ENCODE data around the gene CCNT1.
"Not testable (repeated sequence)": the region's sequence is repeated elsewhere in the genome, so short reads cannot be mapped to it uniquely, and the experiment has no call there.

CCNT1 gene

GRCh38 chr12:48682533-48682905 is 34.0 kb downstream of the CCNT1 start:
- H3K4me3 ChIP-seq (ENCODE audit: low read depth in 1 of 2, low read length in 2 of 2): peak overlapping the region; percentile 74 to 95
- peaks cover 7 to 18% of the 10 kb centered on the region in 2 donors for H3K36me3 ChIP-seq (ENCODE audit: control insufficient read depth in 1 of 2, insufficient read depth in 2 of 2, low read length in 2 of 2)
- H3K9me3 ChIP-seq (ENCODE audit: control insufficient read depth in 1 of 2, low read length in 2 of 2); H3K27ac ChIP-seq (ENCODE audit: low read depth, low read length); H3K27me3 ChIP-seq (ENCODE audit: control insufficient read depth in 1 of 2, insufficient read depth in 2 of 2, low read length in 2 of 2): not testable (repeated sequence)
- H3K9ac ChIP-seq (ENCODE audit: low read depth in 1 of 2, low read length in 2 of 2): peak overlapping the region in 1 of 2 donors; percentile 52
- H3K4me1 ChIP-seq (ENCODE audit: control insufficient read depth in 1 of 2, insufficient read depth in 2 of 2, low read length in 2 of 2): peaks cover 23 to 32% of the 10 kb centered on the region in 2 donors

- Histone ChIP-seq H3K4me3 (ENCODE audit: low read depth in 1 of 2, low read length in 2 of 2) (peak within 1 kb of the TSS; percentile 95 to 99), H3K4me1 (ENCODE audit: control insufficient read depth in 1 of 2, insufficient read depth in 2 of 2, low read length in 2 of 2) (peaks cover 23 to 32% of the 10 kb centered on the region in 2 donors), H3K9ac (ENCODE audit: low read depth in 1 of 2, low read length in 2 of 2) (peak within 1 kb of the TSS; percentile 95 to 98), H3K27me3 (ENCODE audit: control insufficient read depth in 1 of 2, insufficient read depth in 2 of 2, low read length in 2 of 2) (no peaks in the 10 kb centered on the region), H3K9me3 (ENCODE audit: control insufficient read depth in 1 of 2, low read length in 2 of 2) (no peaks in the 10 kb centered on the region), H3K36me3 (ENCODE audit: control insufficient read depth in 1 of 2, insufficient read depth in 2 of 2, low read length in 2 of 2) (peaks cover 11 to 22% of the 10 kb centered on the region in 2 donors), H3K27ac (ENCODE audit: low read depth, low read length) (peak within 1 kb of the TSS; percentile 74)
Observed at GRCh38 chr12:48681710-48682532, 34.6 kb downstream of the CCNT1 start, which contains the start of gene KANSL2. TSS of gene KANSL2 (minus strand) at chr12:48682238. CDS start at chr12:48681632, 606 bp downstream.

GRCh38 chr12:48681399-48681709 is 35.2 kb downstream of the CCNT1 start:
- Histone ChIP-seq H3K4me1 (ENCODE audit: control insufficient read depth in 1 of 2, insufficient read depth in 2 of 2, low read length in 2 of 2) (peaks cover 23 to 32% of the 10 kb centered on the region in 2 donors), H3K27ac (ENCODE audit: low read depth, low read length) (no peak overlapping the region), H3K9ac (ENCODE audit: low read depth in 1 of 2, low read length in 2 of 2) (peak overlapping the region; percentile 95 to 98), H3K36me3 (ENCODE audit: control insufficient read depth in 1 of 2, insufficient read depth in 2 of 2, low read length in 2 of 2) (peaks cover 11 to 27% of the 10 kb centered on the region in 2 donors), H3K4me3 (ENCODE audit: low read depth in 1 of 2, low read length in 2 of 2) (peak overlapping the region; percentile 95 to 99), H3K27me3 (ENCODE audit: control insufficient read depth in 1 of 2, insufficient read depth in 2 of 2, low read length in 2 of 2) (no peaks in the 10 kb centered on the region), H3K9me3 (ENCODE audit: control insufficient read depth in 1 of 2, low read length in 2 of 2) (no peaks in the 10 kb centered on the region)

GRCh38 chr12:48680861-48681260 is 35.6 kb downstream of the CCNT1 start:
- H3K9me3 ChIP-seq (ENCODE audit: control insufficient read depth in 1 of 2, low read length in 2 of 2): no peaks in the 10 kb centered on the region
- H3K4me3 ChIP-seq (ENCODE audit: low read depth in 1 of 2, low read length in 2 of 2): peak overlapping the region; percentile 95 to 99
- peaks cover 11 to 27% of the 10 kb centered on the region in 2 donors for H3K36me3 ChIP-seq (ENCODE audit: control insufficient read depth in 1 of 2, insufficient read depth in 2 of 2, low read length in 2 of 2)
- peak overlapping the region; percentile 95 to 98 for H3K9ac ChIP-seq (ENCODE audit: low read depth in 1 of 2, low read length in 2 of 2)
- peaks cover 23 to 32% of the 10 kb centered on the region in 2 donors for H3K4me1 ChIP-seq (ENCODE audit: control insufficient read depth in 1 of 2, insufficient read depth in 2 of 2, low read length in 2 of 2)
- no peaks in the 10 kb centered on the region for H3K27me3 ChIP-seq (ENCODE audit: control insufficient read depth in 1 of 2, insufficient read depth in 2 of 2, low read length in 2 of 2)
- H3K27ac ChIP-seq (ENCODE audit: low read depth, low read length): no peak overlapping the region

- H3K4me3 ChIP-seq (ENCODE audit: low read depth in 1 of 2, low read length in 2 of 2): peak overlapping the region in 1 of 2 donors; percentile 29
- no peak overlapping the region for H3K27ac ChIP-seq (ENCODE audit: low read depth, low read length)
- H3K4me1 ChIP-seq (ENCODE audit: control insufficient read depth in 1 of 2, insufficient read depth in 2 of 2, low read length in 2 of 2): peaks cover 23 to 32% of the 10 kb centered on the region in 2 donors
- H3K27me3 ChIP-seq (ENCODE audit: control insufficient read depth in 1 of 2, insufficient read depth in 2 of 2, low read length in 2 of 2): no peaks in the 10 kb centered on the region
- peaks cover 15 to 32% of the 10 kb centered on the region in 2 donors for H3K36me3 ChIP-seq (ENCODE audit: control insufficient read depth in 1 of 2, insufficient read depth in 2 of 2, low read length in 2 of 2)
- no peaks in the 10 kb centered on the region for H3K9me3 ChIP-seq (ENCODE audit: control insufficient read depth in 1 of 2, low read length in 2 of 2)
- H3K9ac ChIP-seq (ENCODE audit: low read depth in 1 of 2, low read length in 2 of 2): no peak overlapping the region
Observed at GRCh38 chr12:48678551-48679185, 37.8 kb downstream of the CCNT1 start.

GRCh38 chr12:48671231-48671856 is 45.2 kb downstream of the CCNT1 start:
- peaks cover 29 to 62% of the 10 kb centered on the region in 2 donors for H3K36me3 ChIP-seq (ENCODE audit: control insufficient read depth in 1 of 2, insufficient read depth in 2 of 2, low read length in 2 of 2)
- H3K9me3 ChIP-seq (ENCODE audit: control insufficient read depth in 1 of 2, low read length in 2 of 2): no peaks in the 10 kb centered on the region
- no peak overlapping the region for H3K27ac ChIP-seq (ENCODE audit: low read depth, low read length)
- H3K9ac ChIP-seq (ENCODE audit: low read depth in 1 of 2, low read length in 2 of 2): no peak overlapping the region
- H3K4me3 ChIP-seq (ENCODE audit: low read depth in 1 of 2, low read length in 2 of 2): no peak overlapping the region
- H3K27me3 ChIP-seq (ENCODE audit: control insufficient read depth in 1 of 2, insufficient read depth in 2 of 2, low read length in 2 of 2): no peaks in the 10 kb centered on the region
- no peaks in the 10 kb centered on the region for H3K4me1 ChIP-seq (ENCODE audit: control insufficient read depth in 1 of 2, insufficient read depth in 2 of 2, low read length in 2 of 2)

- Histone ChIP-seq H3K36me3 (ENCODE audit: control insufficient read depth in 1 of 2, insufficient read depth in 2 of 2, low read length in 2 of 2) (peaks cover 29 to 79% of the 10 kb centered on the region in 2 donors), H3K27ac (ENCODE audit: low read depth, low read length) (no peak overlapping the region), H3K4me1 (ENCODE audit: control insufficient read depth in 1 of 2, insufficient read depth in 2 of 2, low read length in 2 of 2) (no peaks in the 10 kb centered on the region)
Observed at GRCh38 chr12:48668996-48669395, 47.5 kb downstream of the CCNT1 start.

GRCh38 chr12:48659863-48660262 is 56.6 kb downstream of the CCNT1 start:
- H3K36me3 ChIP-seq (ENCODE audit: control insufficient read depth in 1 of 2, insufficient read depth in 2 of 2, low read length in 2 of 2): peaks cover 21 to 81% of the 10 kb centered on the region in 2 donors
- H3K4me3 ChIP-seq (ENCODE audit: low read depth in 1 of 2, low read length in 2 of 2): no peak overlapping the region
- H3K9me3 ChIP-seq (ENCODE audit: control insufficient read depth in 1 of 2, low read length in 2 of 2): no peaks in the 10 kb centered on the region
- H3K9ac ChIP-seq (ENCODE audit: low read depth in 1 of 2, low read length in 2 of 2): no peak overlapping the region
- no peak overlapping the region for H3K27ac ChIP-seq (ENCODE audit: low read depth, low read length)
- no peaks in the 10 kb centered on the region for H3K27me3 ChIP-seq (ENCODE audit: control insufficient read depth in 1 of 2, insufficient read depth in 2 of 2, low read length in 2 of 2)
- H3K4me1 ChIP-seq (ENCODE audit: control insufficient read depth in 1 of 2, insufficient read depth in 2 of 2, low read length in 2 of 2): no peaks in the 10 kb centered on the region

More at GRCh38 chr12:48668996-48669395, 47.5 kb downstream of the CCNT1 start:
- no peaks in the 10 kb centered on the region for H3K9me3 ChIP-seq (ENCODE audit: control insufficient read depth in 1 of 2, low read length in 2 of 2)
- H3K9ac ChIP-seq (ENCODE audit: low read depth in 1 of 2, low read length in 2 of 2): no peak overlapping the region
- no peaks in the 10 kb centered on the region for H3K27me3 ChIP-seq (ENCODE audit: control insufficient read depth in 1 of 2, insufficient read depth in 2 of 2, low read length in 2 of 2)
- H3K4me3 ChIP-seq (ENCODE audit: low read depth in 1 of 2, low read length in 2 of 2): no peak overlapping the region

GRCh38 chr12:48651681-48652080 is 64.8 kb downstream of the CCNT1 start:
- Histone ChIP-seq H3K9me3 (ENCODE audit: control insufficient read depth in 1 of 2, low read length in 2 of 2) (no peaks in the 10 kb centered on the region), H3K27me3 (ENCODE audit: control insufficient read depth in 1 of 2, insufficient read depth in 2 of 2, low read length in 2 of 2) (no peaks in the 10 kb centered on the region), H3K27ac (ENCODE audit: low read depth, low read length) (no peak overlapping the region), H3K9ac (ENCODE audit: low read depth in 1 of 2, low read length in 2 of 2) (no peak overlapping the region), H3K36me3 (ENCODE audit: control insufficient read depth in 1 of 2, insufficient read depth in 2 of 2, low read length in 2 of 2) (peaks cover 26 to 63% of the 10 kb centered on the region in 2 donors), H3K4me3 (ENCODE audit: low read depth in 1 of 2, low read length in 2 of 2) (no peak overlapping the region), H3K4me1 (ENCODE audit: control insufficient read depth in 1 of 2, insufficient read depth in 2 of 2, low read length in 2 of 2) (no peaks in the 10 kb centered on the region)

- not testable (repeated sequence) for H3K27me3 ChIP-seq (ENCODE audit: control insufficient read depth in 1 of 2, insufficient read depth in 2 of 2, low read length in 2 of 2); H3K9me3 ChIP-seq (ENCODE audit: control insufficient read depth in 1 of 2, low read length in 2 of 2); H3K4me3 ChIP-seq (ENCODE audit: low read depth in 1 of 2, low read length in 2 of 2); H3K4me1 ChIP-seq (ENCODE audit: control insufficient read depth in 1 of 2, insufficient read depth in 2 of 2, low read length in 2 of 2); H3K9ac ChIP-seq (ENCODE audit: low read depth in 1 of 2, low read length in 2 of 2); H3K27ac ChIP-seq (ENCODE audit: low read depth, low read length)
- H3K36me3 ChIP-seq (ENCODE audit: control insufficient read depth in 1 of 2, insufficient read depth in 2 of 2, low read length in 2 of 2): peaks cover 0 to 28% of the 10 kb centered on the region in 2 donors
Observed at GRCh38 chr12:48645354-48645753, 71.2 kb downstream of the CCNT1 start.

All from duodenal mucosa (tissue), 2 donors.